Caco-2 (cell line): ENCODE results near the gene PFDN4. TPM values are rescaled to one million over a fixed set of nuclear protein-coding genes. Genes with fewer than 3 reads are reported as not detected.

Experiments
- BruUV-seq: library from RNA; stranded (reverse); fragments of 400-500 nt; replicated peaks from 2 replicates; lab custom pipeline; 2021; lab: Mats Ljungman, UMichigan
- CTCF ChIA-PET: fragments of 300-600 bp; sonication (Branson Sonifier 250); formaldehyde crosslinking; loops from one replicate; lab custom pipeline; 2022; ENCODE audit warnings: antibody characterized with exemption; lab: Charles Lee
- POLR2A ChIA-PET: fragments of 300-600 bp; sonication (Branson Sonifier 250); formaldehyde crosslinking; loops from one replicate; lab custom pipeline; 2022; ENCODE audit warnings: antibody characterized with exemption; lab: Charles Lee
- DNase-seq, 2 experiments: peaks; one replicate each; pipeline versions ENCODE4 v3.0.0 to v3.0.0-alpha.2; 2020 to 2022
- H3K27me3 ChIP-seq: replicated peaks from 2 replicates; pipeline ENCODE4 v1.6.0; 2011; ENCODE audit warnings: low read length; ENCODE audit not compliant: control insufficient read depth, insufficient read depth
- H3K36me3 ChIP-seq: 2 replicates; pipeline ENCODE4 v1.5.1; 2011; ENCODE audit warnings: low read length; ENCODE audit not compliant: control insufficient read depth, insufficient read depth
- H3K4me1 ChIP-seq: fragments of 250-450 bp; sonication (Bioruptor Pico); 2 replicates; pipeline ENCODE4 v1.5.1; 2020; ENCODE audit warnings: mild to moderate bottlenecking
- H3K4me3 ChIP-seq: 2 replicates; pipeline ENCODE4 v1.5.1; 2011; ENCODE audit warnings: low read depth, mild to moderate bottlenecking, control low read depth, low read length
- H3K9me3 ChIP-seq: fragments of 250-450 bp; sonication (Bioruptor Pico); 2 replicates; pipeline ENCODE4 v1.5.1; 2020; ENCODE audit warnings: mild to moderate bottlenecking, moderate library complexity
- H3K27ac Mint-ChIP-seq: one replicate; pipeline ENCODE4 v1.8.0; 2022; ENCODE audit warnings: mixed read lengths; ENCODE audit not compliant: unreplicated experiment
- H3K27me3 Mint-ChIP-seq: one replicate; pipeline ENCODE4 v1.8.0; 2022; ENCODE audit warnings: mixed read lengths; ENCODE audit not compliant: insufficient read depth, unreplicated experiment
- H3K36me3 Mint-ChIP-seq: one replicate; pipeline ENCODE4 v1.8.0; 2022; ENCODE audit warnings: mild to moderate bottlenecking, mixed read lengths; ENCODE audit not compliant: insufficient read depth, unreplicated experiment
- H3K4me1 Mint-ChIP-seq: one replicate; pipeline ENCODE4 v1.8.0; 2022; ENCODE audit warnings: low read depth, mixed read lengths; ENCODE audit not compliant: unreplicated experiment
- H3K4me3 Mint-ChIP-seq: one replicate; pipeline ENCODE4 v1.8.0; 2022; ENCODE audit warnings: mild to moderate bottlenecking, moderate library complexity, mixed read lengths; ENCODE audit not compliant: unreplicated experiment
- H3K9me3 Mint-ChIP-seq: one replicate; pipeline ENCODE4 v1.8.0; 2022; ENCODE audit warnings: mixed read lengths; ENCODE audit not compliant: unreplicated experiment
- intact Hi-C: fragments of 100-400 bp; cut with micrococcal nuclease; formaldehyde crosslinking; loops from one replicate; pipeline ENCODE4 v1.10.0; 2022; ENCODE audit not compliant: unreplicated experiment
- total RNA-seq: library from RNA; stranded (reverse); gene quantifications from 2 replicates; pipeline ENCODE4 v1.2.3, GENCODE V29; 2022
- TF ChIP-seq, protein P1 (sequence below), 2 experiments: fragments of 200-600 bp in 1 of 2; IDR thresholded peaks; 1 replicate in 1 of 2; 2 replicates in 1 of 2; pipeline versions ENCODE4 v1.5.1 to v1.8.0; 2011 to 2022; ENCODE audit warnings: antibody characterized with exemption in 1 of 2, control low read depth in 1 of 2, inconsistent platforms in 1 of 2, low read depth in 1 of 2, low read length in 1 of 2, mild to moderate bottlenecking in 1 of 2, moderate library complexity in 1 of 2; ENCODE audit not compliant: insufficient read depth in 1 of 2, severe bottlenecking in 1 of 2, unreplicated experiment in 1 of 2

PFDN4 gene
- total RNA-seq, 1 experiment from 2014 or later: 86.7 TPM

- CTCF ChIA-PET: interaction anchor here (0.6 to 6.0 kb wide), 12 partner anchors 8 to 422 kb away, joined by 3 to 84 read pairs (median 5); partner anchors contain the start of gene PFDN4
- H3K4me3 ChIP-seq: no peak overlapping the region
- H3K36me3 ChIP-seq: no peaks in the 10 kb centered on the region
- H3K4me1 ChIP-seq: peaks cover 6% of the 10 kb centered on the region; the same call in 1 of the 2 replicates
- POLR2A ChIA-PET: no interaction called here
- intact Hi-C loops: no loop called here
- H3K27me3 ChIP-seq: no peaks in the 10 kb centered on the region; the same call in 1 of the 2 replicates
- Mint-ChIP-seq H3K27ac (no peak overlapping the region), H3K27me3 (peaks cover 8% of the 10 kb centered on the region), H3K4me3 (no peak overlapping the region), H3K36me3 (no peaks in the 10 kb centered on the region), H3K4me1 (peaks cover 7% of the 10 kb centered on the region), H3K9me3 (no peaks in the 10 kb centered on the region)
- TF ChIP-seq, protein P1, sequence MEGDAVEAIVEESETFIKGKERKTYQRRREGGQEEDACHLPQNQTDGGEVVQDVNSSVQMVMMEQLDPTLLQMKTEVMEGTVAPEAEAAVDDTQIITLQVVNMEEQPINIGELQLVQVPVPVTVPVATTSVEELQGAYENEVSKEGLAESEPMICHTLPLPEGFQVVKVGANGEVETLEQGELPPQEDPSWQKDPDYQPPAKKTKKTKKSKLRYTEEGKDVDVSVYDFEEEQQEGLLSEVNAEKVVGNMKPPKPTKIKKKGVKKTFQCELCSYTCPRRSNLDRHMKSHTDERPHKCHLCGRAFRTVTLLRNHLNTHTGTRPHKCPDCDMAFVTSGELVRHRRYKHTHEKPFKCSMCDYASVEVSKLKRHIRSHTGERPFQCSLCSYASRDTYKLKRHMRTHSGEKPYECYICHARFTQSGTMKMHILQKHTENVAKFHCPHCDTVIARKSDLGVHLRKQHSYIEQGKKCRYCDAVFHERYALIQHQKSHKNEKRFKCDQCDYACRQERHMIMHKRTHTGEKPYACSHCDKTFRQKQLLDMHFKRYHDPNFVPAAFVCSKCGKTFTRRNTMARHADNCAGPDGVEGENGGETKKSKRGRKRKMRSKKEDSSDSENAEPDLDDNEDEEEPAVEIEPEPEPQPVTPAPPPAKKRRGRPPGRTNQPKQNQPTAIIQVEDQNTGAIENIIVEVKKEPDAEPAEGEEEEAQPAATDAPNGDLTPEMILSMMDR (IDR thresholded peaks at IDR 0.05; ENCODE audit: insufficient read depth in 1 of 2, low read depth in 1 of 2, low read length in 1 of 2, severe bottlenecking in 1 of 2, unreplicated experiment in 1 of 2): no peak
- no TSS peak for BruUV-seq
- no peaks in the 10 kb centered on the region for H3K9me3 ChIP-seq
- DNase-seq: peak; percentile 61 to 70
Measured at GRCh38 chr20:54200487-54201267, 7.2 kb upstream of the PFDN4 start.

- intact Hi-C loops: no loop called here
- Histone ChIP-seq H3K36me3 (no peaks in the 10 kb centered on the region), H3K9me3 (no peaks in the 10 kb centered on the region), H3K4me3 (no peak overlapping the region), H3K4me1 (peaks cover 6% of the 10 kb centered on the region; the same call in 1 of the 2 replicates), H3K27me3 (no peaks in the 10 kb centered on the region; the same call in 1 of the 2 replicates)
- TF ChIP-seq, protein P1 (IDR thresholded peaks at IDR 0.05; ENCODE audit: insufficient read depth in 1 of 2, low read depth in 1 of 2, low read length in 1 of 2, severe bottlenecking in 1 of 2, unreplicated experiment in 1 of 2): no peak
- H3K4me3 Mint-ChIP-seq: no peak overlapping the region
- DNase-seq: no peak
- H3K27me3 Mint-ChIP-seq: peaks cover 4% of the 10 kb centered on the region
- ChIA-PET POLR2A (no interaction called here), CTCF (interaction anchor here (0.6 to 6.0 kb wide), 7 partner anchors 95 to 422 kb away, joined by 3 to 84 read pairs (median 4); no protein-coding TSS in a partner anchor)
- no peaks in the 10 kb centered on the region for H3K36me3 Mint-ChIP-seq
- H3K27ac Mint-ChIP-seq: no peak overlapping the region
- no TSS peak for BruUV-seq
- H3K4me1 Mint-ChIP-seq: peaks cover under 1% of the 10 kb centered on the region
- H3K9me3 Mint-ChIP-seq: no peaks in the 10 kb centered on the region
Measured at GRCh38 chr20:54201268-54201846, 6.5 kb upstream of the PFDN4 start.

DNA sequence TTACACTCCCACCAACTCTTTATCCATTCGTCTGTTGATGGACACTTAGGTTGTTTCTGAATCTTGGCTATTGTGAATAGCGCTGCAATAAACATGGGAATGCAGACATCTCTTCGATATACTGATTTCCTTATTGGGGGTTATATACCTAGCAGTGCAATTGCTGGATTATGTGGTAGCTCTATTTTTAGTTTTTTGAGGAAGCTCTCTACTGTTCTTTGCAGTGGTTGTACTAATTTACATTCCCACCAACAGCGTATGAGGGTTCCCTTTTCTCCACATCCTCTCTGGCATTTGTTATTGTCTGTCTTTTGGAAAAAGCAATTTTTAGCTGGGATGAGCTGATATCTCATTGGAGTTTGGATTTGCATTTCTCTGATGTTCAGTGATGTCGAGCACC is 4.6 kb upstream of the PFDN4 start:
- H3K4me1 Mint-ChIP-seq: no peaks in the 10 kb centered on the region
- no peaks in the 10 kb centered on the region for H3K36me3 ChIP-seq
- H3K27me3 Mint-ChIP-seq: peaks cover 4% of the 10 kb centered on the region
- intact Hi-C loops: no loop called here
- no peak overlapping the region for H3K4me3 Mint-ChIP-seq
- peaks cover 6% of the 10 kb centered on the region; the same call in 1 of the 2 replicates for H3K4me1 ChIP-seq
- H3K27ac Mint-ChIP-seq: no peak overlapping the region
- TF ChIP-seq, protein P1 (IDR thresholded peaks at IDR 0.05; ENCODE audit: insufficient read depth in 1 of 2, low read depth in 1 of 2, low read length in 1 of 2, severe bottlenecking in 1 of 2, unreplicated experiment in 1 of 2): no peak
- no peaks in the 10 kb centered on the region for H3K36me3 Mint-ChIP-seq
- H3K9me3 ChIP-seq: no peaks in the 10 kb centered on the region
- no peaks in the 10 kb centered on the region; the same call in 1 of the 2 replicates for H3K27me3 ChIP-seq
- no peaks in the 10 kb centered on the region for H3K9me3 Mint-ChIP-seq
- H3K4me3 ChIP-seq: no peak overlapping the region
- no TSS peak for BruUV-seq
- no peak for DNase-seq
- CTCF ChIA-PET: interaction anchor here (0.6 to 1.9 kb wide), 2 partner anchors 105 to 106 kb away, joined by 3 to 4 read pairs; no protein-coding TSS in a partner anchor
- POLR2A ChIA-PET: no interaction called here
